ENCODE results near the gene DOCK3. TPM values are rescaled to one million over a fixed set of nuclear protein-coding genes. Genes with fewer than 3 reads are reported as not detected.

The DOCK3 gene
- total and polyA plus RNA-seq, 2 of the 4 experiments (the other 2 are of a cell fraction), result under 0.01 to 0.12 TPM

GRCh38 chr3:50687127-50687751, 12.5 kb downstream of the DOCK3 start:
- Histone ChIP-seq H3K9ac (ENCODE audit: low read depth, low read length) (no peak overlapping the region), H4K20me1 (ENCODE audit: insufficient read depth, low read length) (no peaks in the 10 kb centered on the region), H2AK9ac (replicated peaks; ENCODE audit: low read depth, low read length, poor library complexity) (no peak overlapping the region), H3K14ac (replicated peaks; ENCODE audit: low read depth, low read length) (no peak overlapping the region), H3K4ac (ENCODE audit: low read depth, low read length) (no peak overlapping the region), H2AK5ac (ENCODE audit: low read depth, low read length) (no peak overlapping the region), H3K4me1 (ENCODE audit: control insufficient read depth, insufficient read depth, low read length) (no peaks in the 10 kb centered on the region), H3K27ac (ENCODE audit: insufficient read depth, low read length) (no peak overlapping the region), H2AFZ (replicated peaks; ENCODE audit: low read length, poor library complexity) (no peak overlapping the region), H3K9me3 (ENCODE audit: control insufficient read depth, insufficient read depth, low read length) (no peaks in the 10 kb centered on the region), H4K91ac (ENCODE audit: insufficient read depth, low read depth, low read length) (no peak overlapping the region), H3K23ac (ENCODE audit: low read depth, low read length) (no peak overlapping the region), H2BK20ac (ENCODE audit: low read depth, low read length) (no peak overlapping the region), H3K4me3 (ENCODE audit: insufficient read depth, low read depth, low read length) (no peak overlapping the region), H3K27me3 (ENCODE audit: control insufficient read depth, insufficient read depth, low read length) (peaks cover 3% of the 10 kb centered on the region; the same call in 1 of the 2 replicates), H2BK120ac (ENCODE audit: low read depth, low read length) (no peak overlapping the region), H3K18ac (ENCODE audit: low read depth, low read length) (no peak overlapping the region), H2BK15ac (ENCODE audit: low read depth, low read length) (no peak overlapping the region), H3K79me1 (ENCODE audit: low read depth in 1 of 2, low read length in 2 of 2) (no peaks in the 10 kb centered on the region), H3K4me2 (ENCODE audit: low read depth, low read length) (no peak overlapping the region), H2BK5ac (ENCODE audit: low read depth, low read length, poor library complexity, severe bottlenecking) (no peak overlapping the region), H4K8ac (ENCODE audit: low read depth in 2 of 2, low read length in 2 of 2) (no peak overlapping the region), H4K5ac (ENCODE audit: low read depth, low read length) (no peak overlapping the region), H3K36me3 (ENCODE audit: control insufficient read depth, insufficient read depth, low read length) (no peaks in the 10 kb centered on the region), H3K9me1 (ENCODE audit: insufficient read depth, low read length) (no peaks in the 10 kb centered on the region), H3K56ac (ENCODE audit: extremely low read depth, insufficient read depth, low read length) (no peak overlapping the region)
- BruUV-seq (replicated peaks), result no TSS peak
- DNase-seq, result no peak
- in situ Hi-C loops (cut with MboI; ENCODE audit: low sequenced_read_pairs) (no loop called here), dilution Hi-C loops (cut with HindIII; ENCODE audit: low sequenced_read_pairs, unreplicated experiment) (no loop called here), intact Hi-C loops (cut with micrococcal nuclease) (no loop called here)
- WGBS, 2 experiments (ENCODE audit: extremely low coverage in 2 of 2, insufficient read length in 1 of 2), result 60% methylated on average over 2 of the region's 7 CpGs; no CpG with 5 or more reads in 1 of the 2 experiments
- CTCF ChIA-PET, result no interaction called here
- no peak for ATAC-seq (ENCODE audit: low read depth)
- TF ChIP-seq SMC3 (IDR thresholded peaks at IDR 0.05; ENCODE audit: low read depth, low read length) (no peak), POLR2A (IDR thresholded peaks at IDR 0.05; ENCODE audit: low read depth, low read length) (no peak), FOS (IDR thresholded peaks at IDR 0.05; ENCODE audit: low read depth, low read length) (no peak), USF2 (IDR thresholded peaks at IDR 0.05; ENCODE audit: low read depth, low read length) (no peak), RAD21 (IDR thresholded peaks at IDR 0.05; ENCODE audit: low read length) (no peak), BHLHE40 (IDR thresholded peaks at IDR 0.05; ENCODE audit: low read depth, low read length) (no peak), ELK1 (IDR thresholded peaks at IDR 0.05; ENCODE audit: borderline replicate concordance, low read depth, low read length) (no peak)
- POLR2A ChIA-PET (ENCODE audit: unreplicated experiment), result no interaction called here

Data from IMR-90 (cell line).